HG03442 (cell line): ENCODE measurements around the gene DCAF8.

Experiments
- ATAC-seq: cut with Tn5 transposase; IDR thresholded peaks from one replicate; pipeline ENCODE4 v1.9.1; 2021; ENCODE audit warnings: mild to moderate bottlenecking, moderate library complexity; ENCODE audit not compliant: unreplicated experiment

Gene DCAF8

DNA sequence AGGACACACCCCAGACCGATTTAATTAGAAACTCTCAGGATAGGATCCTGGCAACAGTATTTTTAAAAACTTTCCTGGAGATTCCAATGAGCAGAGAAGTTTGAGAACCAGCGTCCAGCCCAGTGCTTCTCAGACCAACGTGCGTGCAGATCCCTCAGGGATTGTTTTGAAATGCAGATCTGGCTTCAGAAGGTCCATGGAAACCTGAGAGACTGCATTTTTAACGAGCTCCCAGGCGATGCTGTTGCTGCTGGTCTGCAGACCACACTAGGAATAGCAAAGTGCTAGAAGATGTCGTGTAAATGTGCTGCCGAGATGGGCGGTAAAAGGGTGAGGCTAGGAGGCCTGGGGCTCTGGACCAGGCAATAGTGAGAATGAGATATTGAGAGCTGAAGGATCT lies 90.4 kb downstream of the DCAF8 start:
- ATAC-seq: no peak

DNA sequence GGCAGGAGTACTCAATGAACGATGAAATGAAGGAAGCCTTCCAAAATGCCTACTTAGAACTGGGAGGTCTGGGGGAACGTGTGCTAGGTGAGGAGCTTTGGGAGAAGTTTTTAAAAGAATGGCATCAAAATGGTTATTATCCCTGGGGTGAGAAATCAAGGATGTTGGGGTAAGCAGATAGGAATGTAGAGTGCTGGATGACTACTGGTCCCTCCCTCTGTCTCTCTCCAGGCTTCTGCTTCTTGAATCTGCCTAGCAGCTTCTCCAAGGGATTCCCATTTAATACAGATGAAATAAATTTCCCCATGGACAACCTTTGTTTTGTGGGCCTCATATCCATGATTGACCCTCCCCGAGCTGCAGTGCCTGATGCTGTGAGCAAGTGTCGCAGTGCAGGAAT lies 91.0 kb downstream of the DCAF8 start:
- no peak for ATAC-seq

DNA sequence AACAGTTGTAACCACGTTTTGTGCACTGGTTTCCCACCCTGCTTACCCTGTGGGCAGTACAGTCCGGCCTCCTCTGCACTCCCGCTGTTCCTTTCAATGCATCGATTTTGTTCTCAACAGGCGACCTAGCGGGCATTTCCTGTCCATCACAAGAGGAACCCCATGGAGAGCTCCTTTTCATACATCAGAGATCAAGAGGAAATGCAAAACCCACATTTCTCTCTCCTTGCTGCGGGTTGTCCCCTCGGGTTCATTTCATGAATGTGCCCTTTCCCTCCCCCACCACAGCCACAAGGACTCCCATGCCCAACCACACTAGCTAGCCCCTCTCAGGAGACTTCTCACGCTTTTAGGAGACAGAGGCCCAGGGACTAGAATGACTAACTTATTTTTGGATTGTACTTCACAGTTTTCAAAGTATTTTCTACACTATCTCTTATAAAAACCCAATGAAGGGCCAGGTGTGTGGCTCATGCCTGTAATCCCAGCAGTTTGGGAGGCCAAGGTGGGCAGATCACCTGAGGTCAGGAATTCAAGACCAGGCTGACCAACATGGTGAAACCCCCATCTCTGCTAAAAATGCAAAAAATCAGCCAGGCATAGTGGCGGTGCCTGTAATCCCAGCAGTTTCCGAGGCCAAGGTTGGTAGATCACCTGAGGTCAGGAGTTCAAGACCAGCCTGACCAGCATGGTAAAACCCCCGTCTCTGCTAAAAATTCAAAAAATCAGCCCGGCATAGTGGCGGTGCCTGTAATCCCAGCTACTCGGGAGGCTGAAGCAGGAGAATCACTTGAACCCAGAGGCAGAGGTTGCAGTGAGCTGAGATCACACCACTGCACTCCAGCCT lies 92.6 kb downstream of the DCAF8 start:
- peak; percentile 73 for ATAC-seq

DNA sequence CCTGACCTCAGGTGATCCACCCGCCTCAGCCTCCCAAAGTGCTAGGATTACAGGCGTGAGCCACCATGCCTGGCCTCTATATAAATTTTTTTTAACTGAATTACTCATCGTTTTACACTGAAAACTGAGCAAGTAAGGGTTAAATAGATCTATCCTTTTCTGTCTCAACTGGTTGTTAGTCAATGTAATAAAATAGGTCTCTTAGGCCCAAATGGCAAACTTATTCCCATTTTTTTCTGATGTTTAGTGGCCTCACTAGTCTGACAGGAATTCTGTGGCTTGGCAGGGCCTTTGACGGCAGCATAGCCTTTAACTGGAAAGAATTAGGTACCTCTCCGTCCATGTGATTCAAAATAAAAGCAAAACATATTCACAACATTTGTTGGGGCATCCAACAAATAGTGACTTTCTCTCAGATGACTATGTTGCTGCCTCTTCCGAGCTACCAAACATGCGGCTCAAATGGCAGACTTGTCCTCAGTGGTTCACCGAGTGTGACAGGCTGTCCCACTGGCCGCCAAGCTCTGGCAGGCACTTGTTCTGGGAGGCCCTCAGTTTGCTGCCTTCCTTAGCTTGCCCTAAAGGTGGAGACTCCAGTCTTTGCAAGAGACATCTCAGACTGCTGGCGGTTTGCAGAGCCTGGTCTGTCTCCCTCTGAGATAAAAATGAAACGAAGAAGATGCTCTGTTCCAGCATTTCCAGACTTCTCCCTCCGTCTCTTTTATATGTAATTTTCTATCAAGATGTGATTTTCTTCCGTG lies 93.6 kb downstream of the DCAF8 start:
- no peak for ATAC-seq

DNA sequence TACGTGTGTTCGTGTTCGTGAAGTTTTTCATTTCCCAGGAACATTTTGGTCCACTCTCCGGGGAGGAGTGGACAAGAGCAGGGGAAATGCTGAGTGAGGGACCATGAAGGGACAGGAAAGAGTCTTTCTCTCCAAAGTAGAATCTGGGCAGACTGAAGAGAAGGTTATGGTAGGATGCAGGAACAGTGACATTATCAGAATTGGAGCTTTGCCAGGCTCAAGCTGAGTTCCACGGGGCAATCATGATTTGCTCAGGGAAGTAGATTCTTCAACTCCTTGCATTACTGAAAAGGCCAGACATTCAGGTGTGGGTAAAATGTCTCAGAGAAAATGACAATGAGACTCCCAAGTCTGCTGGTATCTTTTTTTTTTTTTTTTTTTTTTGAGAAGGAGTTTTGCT lies 94.3 kb downstream of the DCAF8 start:
- no peak for ATAC-seq

DNA sequence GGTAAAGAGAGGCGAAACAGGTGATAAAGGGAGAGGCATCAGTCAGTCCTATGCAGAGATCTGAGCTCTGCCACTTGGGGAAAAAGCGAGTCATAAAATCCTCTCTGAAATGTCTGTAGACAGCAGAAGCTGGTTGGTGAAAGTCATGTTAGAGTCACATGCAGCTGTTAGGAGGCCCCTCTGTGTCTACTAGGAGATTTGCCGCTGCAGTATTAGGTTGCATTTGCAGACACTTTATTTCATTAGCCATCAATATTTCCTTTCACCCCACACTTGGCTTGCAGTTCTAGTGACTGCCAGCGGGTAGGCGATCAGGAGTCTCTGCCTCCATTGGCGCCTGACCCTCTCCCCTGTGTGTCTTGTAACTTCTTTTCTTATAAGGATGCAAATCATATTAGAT lies 94.8 kb downstream of the DCAF8 start:
- ATAC-seq: no peak

DNA sequence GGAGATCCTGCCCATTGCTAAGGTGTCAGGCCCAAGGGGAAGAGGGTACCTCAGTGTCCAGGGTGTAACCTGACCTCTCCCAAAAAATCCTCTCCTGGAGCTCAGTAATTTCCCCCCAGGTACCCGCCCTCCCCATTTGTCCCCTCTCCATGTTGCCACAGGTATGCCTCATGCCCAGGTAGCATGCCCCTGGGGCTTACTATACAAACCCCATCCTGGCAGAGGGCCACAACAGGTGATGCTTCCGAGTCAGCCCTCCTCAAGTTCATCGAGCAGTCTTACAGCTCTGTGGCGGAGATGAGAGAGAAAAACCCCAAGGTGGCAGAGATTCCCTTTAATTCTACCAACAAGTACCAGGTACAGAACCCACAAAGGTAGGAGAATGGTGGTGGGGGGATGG lies 95.3 kb downstream of the DCAF8 start:
- no peak for ATAC-seq

DNA sequence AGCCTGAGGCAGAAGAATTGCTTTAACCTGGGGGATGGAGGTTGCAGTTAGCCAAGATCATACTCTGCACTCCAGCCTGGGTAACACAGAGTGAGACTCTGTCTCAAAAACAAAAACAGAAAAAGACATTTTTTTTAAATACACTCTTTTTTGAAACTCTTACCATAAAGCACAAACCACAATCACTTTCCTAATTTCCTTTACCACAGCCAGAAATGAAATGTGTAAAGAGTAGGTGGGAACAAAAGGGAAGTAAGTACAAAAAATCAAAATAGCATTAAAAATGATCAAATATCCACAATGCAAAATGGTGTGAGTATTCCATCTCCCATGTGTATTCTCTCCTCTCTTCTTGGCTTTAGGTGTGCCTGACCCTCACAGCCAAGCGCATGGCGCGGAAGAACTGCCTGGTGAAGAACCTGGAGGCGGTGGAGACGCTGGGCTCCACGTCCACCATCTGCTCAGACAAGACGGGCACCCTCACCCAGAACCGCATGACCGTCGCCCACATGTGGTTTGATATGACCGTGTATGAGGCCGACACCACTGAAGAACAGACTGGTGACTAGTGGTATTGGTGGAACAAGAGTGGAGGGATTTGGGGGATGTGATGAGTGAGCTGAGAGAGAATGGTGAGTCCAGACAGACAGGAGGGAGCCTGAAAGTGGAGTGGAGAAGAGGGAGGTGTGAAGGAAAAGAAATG lies 96.0 kb downstream of the DCAF8 start:
- no peak for ATAC-seq
